ENCODE data around the gene RAB4A.
"Not testable (repeated sequence)": the region's sequence is repeated elsewhere in the genome, so short reads cannot be mapped to it uniquely, and the experiment has no call there.

RAB4A gene

DNA sequence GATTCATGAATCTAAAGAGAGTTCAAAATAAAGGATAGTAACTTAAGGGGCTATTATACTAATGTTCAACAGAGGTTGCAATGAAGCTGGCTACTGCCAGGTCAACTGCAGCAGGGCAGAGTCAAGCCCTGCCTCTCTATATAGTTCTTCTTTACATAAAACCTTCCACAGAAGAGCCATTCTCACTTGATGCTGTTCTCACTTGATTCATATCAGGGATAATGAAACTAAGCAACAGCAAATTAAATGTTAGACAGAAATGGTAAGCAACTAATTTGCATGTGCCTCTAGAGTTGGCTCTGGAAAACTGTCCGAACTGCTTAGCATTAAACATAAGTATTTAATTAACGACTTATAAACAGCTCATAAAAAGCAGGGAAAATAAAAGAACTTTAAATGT is 54.5 kb downstream of the RAB4A start:
- DNase-seq (ENCODE audit: low read depth in 1 of 2, low spot score in 1 of 2): no peak
- Histone ChIP-seq H3K4me3 (replicated peaks; ENCODE audit: insufficient read depth, low read length) (no peak overlapping the region), H3K27me3 (ENCODE audit: insufficient read depth, poor library complexity, severe bottlenecking) (no peaks in the 10 kb centered on the region), H3K27ac (replicated peaks) (no peak overlapping the region)
- TF ChIP-seq REST (IDR thresholded peaks at IDR 0.05; ENCODE audit: insufficient replicate concordance, low read depth): no peak
- no peak for TF ChIP-seq SPI1 (IDR thresholded peaks at IDR 0.05; ENCODE audit: borderline replicate concordance, low read depth)
- no peak for TF ChIP-seq POLR2AphosphoS5 (IDR thresholded peaks at IDR 0.05; ENCODE audit: low read depth)
- no peak for TF ChIP-seq GABPA (IDR thresholded peaks at IDR 0.05; ENCODE audit: low read depth)
- TF ChIP-seq, protein P1, sequence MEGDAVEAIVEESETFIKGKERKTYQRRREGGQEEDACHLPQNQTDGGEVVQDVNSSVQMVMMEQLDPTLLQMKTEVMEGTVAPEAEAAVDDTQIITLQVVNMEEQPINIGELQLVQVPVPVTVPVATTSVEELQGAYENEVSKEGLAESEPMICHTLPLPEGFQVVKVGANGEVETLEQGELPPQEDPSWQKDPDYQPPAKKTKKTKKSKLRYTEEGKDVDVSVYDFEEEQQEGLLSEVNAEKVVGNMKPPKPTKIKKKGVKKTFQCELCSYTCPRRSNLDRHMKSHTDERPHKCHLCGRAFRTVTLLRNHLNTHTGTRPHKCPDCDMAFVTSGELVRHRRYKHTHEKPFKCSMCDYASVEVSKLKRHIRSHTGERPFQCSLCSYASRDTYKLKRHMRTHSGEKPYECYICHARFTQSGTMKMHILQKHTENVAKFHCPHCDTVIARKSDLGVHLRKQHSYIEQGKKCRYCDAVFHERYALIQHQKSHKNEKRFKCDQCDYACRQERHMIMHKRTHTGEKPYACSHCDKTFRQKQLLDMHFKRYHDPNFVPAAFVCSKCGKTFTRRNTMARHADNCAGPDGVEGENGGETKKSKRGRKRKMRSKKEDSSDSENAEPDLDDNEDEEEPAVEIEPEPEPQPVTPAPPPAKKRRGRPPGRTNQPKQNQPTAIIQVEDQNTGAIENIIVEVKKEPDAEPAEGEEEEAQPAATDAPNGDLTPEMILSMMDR (IDR thresholded peaks at IDR 0.05; ENCODE audit: insufficient read depth, low read length): no peak

DNA sequence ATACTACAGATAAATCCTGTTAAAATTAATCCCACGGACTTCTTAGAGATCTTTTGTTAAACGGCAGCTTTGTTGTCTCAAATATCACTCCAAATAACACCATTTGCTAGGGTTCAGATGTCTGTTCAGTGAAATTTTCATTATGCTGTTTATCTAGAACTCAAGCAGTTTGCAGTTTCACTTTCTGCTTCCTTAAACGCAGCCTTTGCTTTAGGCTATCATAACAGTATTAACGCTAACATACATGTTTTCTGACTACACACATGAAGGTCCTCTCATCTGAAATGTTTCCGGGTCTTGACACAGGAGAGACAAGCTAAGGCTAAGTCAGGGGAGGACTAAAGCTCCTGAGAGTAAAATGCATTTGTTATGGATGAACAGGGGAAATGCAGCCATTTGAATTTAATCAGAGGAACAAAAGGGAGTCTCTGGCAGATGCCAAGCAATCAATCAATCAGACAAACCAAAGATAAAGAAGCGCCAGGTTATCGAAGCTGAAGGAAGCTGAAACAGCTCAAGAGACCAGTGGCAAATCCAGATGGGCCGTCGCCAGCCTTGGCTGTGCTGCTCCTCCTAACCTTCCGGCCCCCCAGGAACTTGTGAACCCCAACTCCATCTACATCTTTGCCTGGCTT is 55.1 kb downstream of the RAB4A start:
- no peak overlapping the region for H3K27ac ChIP-seq (replicated peaks)
- no peak for DNase-seq (ENCODE audit: low read depth in 1 of 2, low spot score in 1 of 2)
- no peaks in the 10 kb centered on the region for H3K27me3 ChIP-seq (ENCODE audit: insufficient read depth, poor library complexity, severe bottlenecking)
- TF ChIP-seq, protein P1 (IDR thresholded peaks at IDR 0.05; ENCODE audit: insufficient read depth, low read length): no peak
- TF ChIP-seq SPI1 (IDR thresholded peaks at IDR 0.05; ENCODE audit: borderline replicate concordance, low read depth): no peak
- no peak overlapping the region for H3K4me3 ChIP-seq (replicated peaks; ENCODE audit: insufficient read depth, low read length)

DNA sequence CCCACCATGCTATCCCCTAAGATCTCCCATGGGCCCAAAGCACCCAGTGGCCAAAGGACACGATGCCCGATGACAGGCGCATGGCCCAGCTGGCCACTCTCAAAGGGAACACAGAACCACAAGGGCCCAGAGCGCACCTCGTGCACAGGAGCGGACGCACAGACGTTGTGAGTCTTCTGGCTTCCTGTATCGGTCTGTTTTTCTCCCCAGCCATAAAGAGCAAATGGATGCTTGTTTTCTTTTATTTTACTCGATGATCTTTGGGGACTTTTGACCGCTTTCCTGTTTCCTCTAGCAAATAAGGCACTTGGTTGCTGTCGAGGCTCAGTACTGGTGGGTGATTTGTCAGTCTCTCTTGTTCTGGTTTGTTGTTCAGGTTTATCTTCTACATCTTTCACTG is 55.7 kb downstream of the RAB4A start:
- DNase-seq (ENCODE audit: low read depth in 1 of 2, low spot score in 1 of 2): no peak
- Histone ChIP-seq H3K4me3 (replicated peaks; ENCODE audit: insufficient read depth, low read length) (no peak overlapping the region), H3K27ac (replicated peaks) (no peak overlapping the region), H3K27me3 (ENCODE audit: insufficient read depth, poor library complexity, severe bottlenecking) (no peaks in the 10 kb centered on the region)
- TF ChIP-seq, protein P1 (IDR thresholded peaks at IDR 0.05; ENCODE audit: insufficient read depth, low read length): no peak
- TF ChIP-seq GABPA (IDR thresholded peaks at IDR 0.05; ENCODE audit: low read depth): no peak
- no peak for TF ChIP-seq POLR2AphosphoS5 (IDR thresholded peaks at IDR 0.05; ENCODE audit: low read depth)
- TF ChIP-seq REST (IDR thresholded peaks at IDR 0.05; ENCODE audit: insufficient replicate concordance, low read depth): no peak
- TF ChIP-seq SPI1 (IDR thresholded peaks at IDR 0.05; ENCODE audit: borderline replicate concordance, low read depth): no peak

DNA sequence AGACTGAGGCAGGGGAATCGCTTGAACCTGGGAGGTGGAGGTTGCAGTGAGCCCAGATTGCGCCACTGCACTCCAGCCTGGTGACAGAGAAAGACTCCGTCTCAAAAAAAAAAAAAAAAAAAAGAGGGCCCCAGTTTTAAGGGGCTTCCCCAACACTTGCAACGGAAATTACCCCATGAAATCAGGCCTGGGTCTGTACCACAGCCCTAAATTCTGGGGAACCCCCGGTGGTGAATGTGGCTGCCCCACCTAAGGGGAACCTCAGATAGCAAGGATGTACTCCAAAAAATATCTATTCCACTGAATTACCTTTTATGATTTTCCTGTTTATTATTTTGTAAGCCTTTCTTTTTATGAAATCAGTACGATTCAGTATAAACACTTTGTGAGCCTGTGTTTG is 56.9 kb downstream of the RAB4A start:
- not testable (repeated sequence) for H3K27me3 ChIP-seq (ENCODE audit: insufficient read depth, poor library complexity, severe bottlenecking); H3K27ac ChIP-seq (replicated peaks); DNase-seq (ENCODE audit: low read depth in 1 of 2, low spot score in 1 of 2); H3K4me3 ChIP-seq (replicated peaks; ENCODE audit: insufficient read depth, low read length)
